HG02870 (cell line): ENCODE data around the gene IL11.
"Not testable (repeated sequence)": the region's sequence is repeated elsewhere in the genome, so short reads cannot be mapped to it uniquely, and the experiment has no call there.

ENCODE experiments used
- ATAC-seq: cut with Tn5 transposase; IDR thresholded peaks from one replicate; pipeline ENCODE4 v1.9.1; 2021; ENCODE audit warnings: mild to moderate bottlenecking, moderate library complexity; ENCODE audit not compliant: unreplicated experiment

IL11 gene

DNA sequence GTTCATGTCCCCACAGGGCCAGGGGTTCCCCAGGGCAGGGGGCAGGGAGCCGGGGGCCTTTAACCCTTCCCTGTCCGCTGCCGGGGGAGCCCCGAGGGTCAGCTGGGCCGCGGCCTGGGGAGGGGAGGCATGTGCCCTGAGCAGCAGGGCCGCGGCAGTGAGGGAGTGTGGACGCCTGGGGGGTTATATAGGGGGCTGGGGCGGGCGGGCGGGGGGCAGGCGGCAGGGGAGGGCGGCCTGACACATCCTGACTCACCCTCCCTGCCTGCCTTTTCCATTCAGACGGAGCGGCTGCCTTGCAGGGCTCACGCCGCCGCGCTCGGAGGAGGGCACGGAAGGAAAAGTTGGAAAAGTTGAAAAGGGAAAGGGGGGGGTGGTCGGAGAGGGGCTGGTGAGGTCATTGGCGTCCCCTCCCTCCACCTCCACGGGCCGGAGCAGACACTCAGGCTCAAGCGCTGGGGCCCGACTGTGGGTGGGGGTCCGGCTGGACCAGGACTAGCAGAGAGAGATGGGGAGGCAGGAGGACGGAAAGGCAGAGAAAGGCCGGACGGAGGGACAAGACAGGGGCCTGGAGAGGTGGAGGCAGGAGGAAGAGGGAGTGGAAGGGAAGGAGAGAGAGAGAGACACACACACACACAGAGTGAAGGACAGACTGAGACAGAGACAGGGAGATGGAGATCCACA lies at the start of gene IL11:
IL11 (minus strand) TSS at position 159 of the 684 bp plus-strand sequence; CDS start at position 6, 153 bp downstream.
- ATAC-seq = no peak

DNA sequence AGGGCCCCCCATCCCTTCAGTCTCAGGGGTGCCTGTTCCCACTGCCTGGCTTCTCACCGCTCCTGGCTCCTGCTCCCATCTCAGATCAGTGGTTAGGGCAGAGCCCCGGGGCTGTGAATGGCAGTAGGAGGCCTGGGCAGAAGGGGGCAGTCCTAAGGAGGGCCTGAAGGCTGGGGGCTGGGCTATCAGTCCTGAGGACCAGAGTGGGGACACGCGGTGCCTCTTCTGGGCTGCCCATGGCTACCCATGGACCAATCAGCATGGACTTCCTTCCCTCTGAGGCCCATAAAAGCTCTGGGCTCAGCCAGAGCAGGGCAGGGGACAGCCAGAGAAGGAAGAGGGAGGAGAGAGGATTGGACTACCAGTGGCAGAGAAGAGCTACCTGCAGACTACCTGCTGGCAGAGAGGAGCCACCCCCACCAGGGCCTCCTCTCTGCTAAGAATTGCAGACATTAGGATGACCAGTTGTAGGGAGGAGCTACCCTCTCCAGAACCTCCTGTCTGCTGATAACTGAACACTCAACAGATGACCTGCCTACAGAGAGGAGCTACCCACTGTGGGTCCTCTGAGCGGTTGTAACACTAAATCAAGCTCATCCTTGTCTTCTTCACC lies 49.5 kb upstream of the IL11 start:
- no peak for ATAC-seq

DNA sequence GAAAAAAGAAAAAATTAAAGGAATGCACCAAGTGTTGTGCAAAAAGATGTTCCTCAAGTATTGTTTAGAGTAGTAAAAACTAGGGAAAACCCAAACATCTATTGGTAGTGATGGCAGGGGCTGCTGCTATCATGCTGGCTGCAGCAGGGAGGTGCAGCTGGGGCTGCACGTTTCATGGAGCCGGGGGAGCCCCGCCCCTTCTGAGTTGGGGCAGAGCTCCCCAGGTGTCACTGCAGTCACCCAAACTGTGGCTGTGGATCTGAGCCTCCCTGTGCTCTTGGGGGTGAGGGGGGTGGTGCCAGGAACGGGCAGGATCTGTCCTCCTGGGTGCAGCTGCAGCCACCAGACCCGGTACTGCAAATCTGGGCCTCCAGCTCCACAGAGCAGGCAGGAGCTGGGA lies 48.8 kb upstream of the IL11 start:
- ATAC-seq = no peak

- ATAC-seq = no peak
Measured at GRCh38 chr19:55418185-55418584, 47.9 kb upstream of the IL11 start.

DNA sequence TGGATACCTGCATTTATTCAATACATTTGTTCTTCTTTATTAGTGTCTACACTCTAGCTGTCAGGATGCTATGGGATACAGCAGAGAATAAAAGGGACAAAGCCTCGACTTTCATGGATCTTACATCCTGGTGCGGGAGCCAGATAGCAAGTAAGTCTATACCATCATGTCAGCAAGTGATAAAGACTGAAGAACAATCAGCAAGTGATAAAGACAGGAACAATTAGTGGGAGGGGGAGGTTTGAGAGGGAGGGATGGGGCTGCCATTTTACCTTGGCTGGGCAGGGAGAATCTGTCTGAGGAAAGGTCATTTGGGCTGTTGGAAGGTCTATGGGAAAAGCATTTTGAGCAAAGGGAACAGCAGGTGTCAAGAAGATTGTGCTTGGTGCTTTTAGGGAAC lies 39.9 kb upstream of the IL11 start:
- no peak for ATAC-seq

DNA sequence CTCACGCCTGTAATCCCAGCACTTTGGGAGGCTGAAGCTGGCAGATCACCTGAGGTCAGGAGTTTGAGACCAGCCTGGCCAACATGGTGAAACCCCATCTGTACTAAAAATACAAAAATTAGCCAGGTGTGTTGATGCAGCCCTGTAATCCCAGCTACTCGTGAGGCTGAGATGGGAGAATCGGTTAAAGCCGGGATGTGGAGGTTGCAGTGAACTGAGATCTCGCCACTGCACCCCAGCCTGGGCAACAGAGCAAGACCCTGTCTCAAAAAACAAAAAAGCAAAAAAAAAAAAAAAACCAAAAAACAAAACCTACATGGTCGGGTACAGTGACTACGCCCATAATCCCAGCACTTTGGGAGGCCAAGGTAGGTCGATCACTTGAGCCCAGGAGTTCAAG lies 38.9 kb upstream of the IL11 start:
- not testable (repeated sequence) for ATAC-seq

GRCh38 chr19:55408533-55408872 lies 38.2 kb upstream of the IL11 start:
- ATAC-seq = no peak

DNA sequence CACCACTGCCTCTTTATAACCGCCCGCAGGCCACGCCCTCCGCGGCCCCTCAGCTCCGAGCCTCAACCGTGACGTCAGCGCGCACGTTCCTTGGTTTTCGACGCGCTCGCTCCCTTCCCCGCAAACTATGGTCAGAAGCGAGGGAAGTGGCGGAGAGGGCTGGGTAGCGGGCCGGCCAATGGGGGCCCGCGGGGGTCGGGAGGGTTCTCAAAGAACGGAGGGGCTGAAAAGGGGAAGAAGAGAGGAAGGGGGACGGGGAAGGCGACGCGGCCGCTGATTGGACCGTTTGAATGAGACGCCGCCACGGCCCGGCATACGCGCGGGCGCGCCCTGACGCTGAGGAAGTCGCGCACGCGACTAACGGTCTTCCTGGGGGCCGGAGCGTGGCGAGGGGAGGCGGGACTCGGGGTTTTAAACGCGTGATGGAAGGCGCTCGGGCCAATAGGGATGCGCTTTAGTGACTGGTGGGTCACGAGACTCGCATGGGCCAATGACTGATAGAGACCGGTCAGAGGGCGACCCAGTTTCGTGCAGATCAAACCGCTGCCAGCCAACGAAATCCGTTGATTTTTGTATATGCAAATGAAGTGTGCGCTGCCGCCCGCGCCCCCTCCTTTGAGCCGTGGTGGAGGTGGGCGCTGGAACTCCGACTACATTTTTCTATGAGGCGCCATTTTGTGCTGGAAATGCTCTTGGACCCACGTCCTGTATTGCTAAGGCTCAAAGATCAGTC lies 37.7 kb upstream of the IL11 start:
- peak; percentile 86 for ATAC-seq

GRCh38 chr19:55407550-55407799 lies 37.2 kb upstream of the IL11 start, which contains the start of gene UBE2S:
UBE2S (minus strand) TSS chr19:55407788; CDS start chr19:55407589, 199 bp downstream.
- ATAC-seq = not testable (repeated sequence)

DNA sequence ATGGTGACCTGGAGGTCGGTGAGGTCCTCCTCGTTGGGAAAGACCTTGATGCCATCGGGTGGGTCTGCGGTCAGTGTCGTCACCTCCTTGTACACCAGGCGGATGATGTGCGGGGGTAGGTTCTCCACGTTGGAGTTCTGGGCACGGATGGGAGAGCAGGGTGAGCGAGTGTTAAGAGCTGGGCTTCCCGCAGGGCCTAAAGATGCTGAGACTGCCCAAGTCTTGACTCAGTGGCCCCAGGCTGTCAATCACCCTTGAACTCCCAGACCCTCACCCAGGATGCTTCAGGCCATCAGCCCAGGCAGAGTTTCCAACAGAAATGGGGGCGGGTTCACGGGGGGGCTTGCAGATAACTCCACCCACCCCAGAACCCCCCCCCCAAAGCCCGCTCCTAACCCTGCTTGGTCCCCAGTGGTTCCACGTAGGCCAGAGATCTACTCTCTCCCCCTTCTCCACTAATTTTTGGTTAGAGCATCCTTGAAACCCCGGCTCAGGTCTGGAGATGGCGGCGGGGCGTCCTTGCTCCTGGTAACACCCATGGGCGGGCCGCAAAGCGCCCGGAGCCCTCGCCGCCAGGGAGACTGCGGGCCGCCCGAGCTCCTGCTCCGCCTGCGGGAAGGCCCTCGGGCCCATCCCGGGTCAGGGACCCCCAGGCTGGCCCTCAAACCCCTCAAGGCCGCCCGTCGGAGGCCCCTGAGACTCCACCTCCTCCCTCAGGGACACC lies 36.7 kb upstream of the IL11 start:
- ATAC-seq = no peak

DNA sequence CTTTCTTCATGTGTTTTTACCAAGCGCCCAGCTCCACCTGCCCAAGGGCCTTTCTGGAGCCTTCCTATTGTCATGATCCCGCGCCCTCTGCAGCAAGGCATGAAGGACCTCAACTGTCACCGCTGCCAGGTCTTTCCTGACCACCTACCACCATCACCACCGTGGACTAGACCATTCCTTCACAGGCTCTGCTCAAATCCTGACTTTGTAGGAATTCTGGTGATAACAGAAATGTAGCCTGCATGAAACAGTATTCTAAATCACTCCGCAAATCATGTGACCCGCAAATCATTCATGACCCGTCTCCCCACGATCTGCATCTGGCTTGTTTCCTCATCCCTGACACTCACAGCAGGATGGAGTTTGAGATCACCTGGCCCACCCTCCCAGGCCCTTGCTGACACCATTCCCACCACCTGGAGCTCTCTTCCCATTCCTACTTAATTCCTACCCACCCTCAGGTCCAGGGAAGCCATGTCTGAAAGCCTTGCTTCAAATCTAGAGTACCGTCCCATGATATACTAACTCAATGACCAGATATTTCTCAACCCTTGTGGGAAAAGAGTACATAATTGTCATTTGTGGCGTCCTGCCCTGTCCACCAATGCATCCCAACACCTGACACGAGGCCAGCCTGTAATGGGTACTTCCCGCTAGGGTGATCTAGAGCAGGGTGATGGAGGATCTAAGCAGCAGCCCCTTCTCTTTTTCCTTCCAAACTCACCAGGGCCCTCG lies 36.0 kb upstream of the IL11 start:
- ATAC-seq = no peak

GRCh38 chr19:55405638-55406037 lies 35.4 kb upstream of the IL11 start:
- ATAC-seq = no peak

GRCh38 chr19:55402509-55402908 lies 32.2 kb upstream of the IL11 start:
- no peak for ATAC-seq

- not testable (repeated sequence) for ATAC-seq
Measured at GRCh38 chr19:55401390-55401789, 31.1 kb upstream of the IL11 start.

DNA sequence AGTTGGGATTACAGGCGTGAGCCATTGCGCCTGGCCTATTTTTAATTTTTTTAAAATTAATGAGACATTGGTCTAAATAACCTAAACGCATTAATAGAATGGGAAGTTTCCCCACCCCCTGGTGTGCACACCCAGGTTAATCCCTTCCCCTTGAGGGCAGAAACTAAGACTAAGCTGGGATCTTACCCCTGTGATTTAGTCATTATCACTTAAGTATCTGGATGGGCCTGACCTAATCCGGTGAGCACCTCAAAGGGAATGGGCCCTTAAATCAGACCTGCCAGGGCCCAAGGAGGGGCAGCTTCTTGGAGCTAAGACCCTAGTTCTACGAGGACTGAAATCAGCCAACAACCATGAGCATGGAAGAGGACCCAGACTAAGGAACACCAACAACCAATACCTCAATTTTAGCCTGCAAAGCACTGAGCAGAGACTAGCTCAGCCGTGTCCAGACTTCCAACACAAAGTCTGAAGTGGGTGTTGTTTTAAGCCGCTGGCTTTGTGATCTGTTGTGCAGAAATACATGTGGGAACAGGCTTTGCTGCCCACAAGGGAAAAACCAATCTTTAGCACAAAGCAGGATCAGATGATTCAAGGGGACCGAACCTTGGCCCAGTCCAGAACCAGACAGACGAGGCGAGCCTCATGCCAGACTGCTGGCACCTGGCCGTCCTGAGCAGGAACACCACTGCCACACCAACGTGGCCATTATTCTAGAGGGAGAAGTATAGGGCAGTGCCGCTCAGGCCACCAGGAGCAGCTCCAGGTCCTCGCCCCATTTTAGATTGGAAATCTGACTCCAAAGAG lies 30.2 kb upstream of the IL11 start:
- no peak for ATAC-seq

DNA sequence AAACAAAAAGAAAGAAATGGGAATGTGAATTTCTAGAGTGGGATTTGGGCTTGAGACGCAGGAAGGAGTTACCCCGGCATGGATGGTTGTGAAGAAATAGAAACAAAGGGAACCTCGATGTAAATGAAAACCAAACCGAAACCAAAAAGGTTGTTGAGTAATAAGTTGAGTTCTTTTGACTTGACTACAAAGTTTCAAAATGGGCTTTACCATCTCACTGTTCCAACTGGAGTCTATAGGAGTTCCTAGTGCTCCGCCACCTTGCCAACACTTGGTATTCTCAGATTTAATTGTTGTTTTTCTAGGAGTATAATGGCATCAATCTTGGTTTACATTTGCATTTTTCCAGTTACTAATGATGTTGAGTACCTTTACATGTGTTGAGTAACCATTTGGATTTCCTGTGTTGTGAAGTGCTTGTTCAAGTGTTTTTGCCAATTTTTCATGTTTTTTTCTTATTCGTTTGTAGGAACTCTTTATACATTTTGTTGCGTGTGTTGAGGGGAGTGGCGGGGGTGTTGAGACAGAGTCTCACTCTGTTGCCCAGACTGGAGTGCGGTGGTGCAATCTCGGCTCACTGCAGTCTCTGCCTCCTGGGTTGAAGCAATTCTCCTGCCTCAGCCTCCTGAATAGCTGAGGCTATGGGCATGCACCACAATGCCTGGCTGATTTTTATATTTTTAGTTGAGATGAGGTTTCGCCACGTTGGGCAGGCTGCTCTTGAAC lies 28.1 kb upstream of the IL11 start:
- ATAC-seq = no peak

DNA sequence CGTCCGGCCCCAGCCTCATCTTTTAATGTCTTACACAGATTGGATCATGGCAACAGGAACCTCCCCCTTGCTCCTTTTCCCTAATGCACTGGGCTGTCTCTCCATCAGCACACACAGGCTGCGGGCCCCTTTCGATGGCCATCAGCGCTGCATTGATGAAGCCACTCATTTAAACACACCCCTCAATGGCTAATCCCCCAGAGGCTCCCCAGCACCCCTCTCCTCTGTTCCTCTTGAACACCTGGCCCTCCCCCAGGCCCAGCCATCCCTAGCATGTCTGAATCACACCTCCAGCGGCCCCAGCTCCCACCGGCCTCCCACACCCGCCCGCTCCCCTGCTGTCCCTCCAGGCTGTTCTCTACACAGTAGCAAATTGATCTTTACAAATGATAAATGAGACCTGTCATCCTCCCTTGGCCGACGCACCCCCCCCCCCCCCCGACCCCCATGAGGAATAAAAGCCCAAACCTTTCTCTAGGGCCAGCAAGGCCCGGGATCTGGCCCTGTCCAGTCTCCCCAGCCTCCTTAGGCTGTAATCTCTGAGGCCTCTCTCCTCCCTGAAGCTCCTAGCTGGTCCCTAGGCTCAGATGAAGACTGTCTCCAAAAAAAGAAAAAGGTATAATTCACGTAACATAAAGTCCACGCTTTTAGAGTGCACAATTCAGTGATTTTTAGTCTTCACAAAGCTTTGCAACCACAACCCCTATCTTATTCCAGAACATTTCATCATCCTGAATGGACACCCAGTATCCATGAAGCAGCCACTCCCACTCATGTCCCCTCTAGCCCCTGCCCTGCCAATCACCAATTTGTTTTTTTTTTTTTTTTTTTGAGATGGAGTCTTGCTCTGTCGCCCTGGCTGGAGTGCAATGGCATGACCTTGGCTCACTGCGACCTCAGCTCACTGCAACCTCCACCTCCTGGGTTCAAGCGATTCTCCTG lies 22.8 kb upstream of the IL11 start:
- ATAC-seq = no peak
